ENCODE results near the gene STAB2.

GRCh38 chr12:103673891-103674375, 86.9 kb downstream of the STAB2 start:
- TF ChIP-seq YY1 (IDR thresholded peaks at IDR 0.05; ENCODE audit: low read depth), result no peak
- no peak for TF ChIP-seq EP300 (IDR thresholded peaks at IDR 0.05; ENCODE audit: borderline replicate concordance)
- TF ChIP-seq MAX (IDR thresholded peaks at IDR 0.05), result no peak
- no peak for TF ChIP-seq USF1 (IDR thresholded peaks at IDR 0.05)
- no peak for TF ChIP-seq CEBPB (IDR thresholded peaks at IDR 0.05)

Data from Ishikawa (cell line).